ENCODE measurements around the gene DNMT3A.

DNA sequence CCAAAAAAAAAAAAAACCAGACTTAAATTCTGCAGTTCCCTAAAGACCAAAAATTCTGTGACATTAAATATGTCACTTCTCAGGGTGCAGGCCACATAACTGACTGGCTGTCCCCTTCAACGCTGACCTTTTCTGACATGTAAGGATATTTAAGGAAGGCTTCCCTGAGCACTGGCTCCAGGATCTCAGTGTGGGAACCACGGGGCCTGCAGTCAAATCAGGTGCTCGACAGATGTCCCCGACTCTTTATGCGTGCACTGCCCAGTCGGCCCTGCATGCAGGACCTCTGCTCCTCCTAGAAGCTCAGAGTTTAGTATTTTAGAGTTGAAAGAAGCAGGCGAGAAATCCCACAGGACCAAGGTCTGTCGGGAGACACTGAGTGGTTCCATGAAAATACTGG, 104.0 kb downstream of the DNMT3A start:
- TF ChIP-seq POLR2AphosphoS5 (IDR thresholded peaks at IDR 0.05; ENCODE audit: low read depth, low read length), result no peak
- no peak for TF ChIP-seq SIN3A (IDR thresholded peaks at IDR 0.05; ENCODE audit: borderline replicate concordance, insufficient read depth, low read length)
